ENCODE results near the gene UGT8. TPM values are rescaled to one million over a fixed set of nuclear protein-coding genes. Genes with fewer than 3 reads are reported as not detected.
A peak's percentile ranks its signal among the peaks of the same experiment; 100 is the strongest.

The UGT8 gene
- total RNA-seq, 1 experiment from 2014 or later = 15.7 TPM

- peaks cover 6% of the 10 kb centered on the region; the same call in 1 of the 2 replicates for H3K79me2 ChIP-seq (ENCODE audit: insufficient read depth, low read length)
- no peak overlapping the region for H3K4me2 ChIP-seq (ENCODE audit: insufficient read depth, insufficient read length, low read length)
Measured at GRCh38 chr4:114606245-114606644, 7.6 kb downstream of the UGT8 start.

More at GRCh38 chr4:114606245-114606644, 7.6 kb downstream of the UGT8 start:
- Mint-ChIP-seq H3K27ac (no peak overlapping the region), H3K4me1 (peaks cover 2 to 3% of the 10 kb centered on the region in 2 experiments; a peak in 1 of 4 replicates), H3K9me3 (no peaks in the 10 kb centered on the region), H3K36me3 (ENCODE audit: insufficient read depth in 1 of 3, low read depth in 3 of 3) (no peaks in the 10 kb centered on the region), H3K27me3 (ENCODE audit: low read depth) (no peaks in the 10 kb centered on the region), H3K4me3 (no peak overlapping the region)
- Histone ChIP-seq H4K20me1 (ENCODE audit: control insufficient read depth, insufficient read depth, insufficient read length) (no peaks in the 10 kb centered on the region), H2AFZ (ENCODE audit: low read length) (no peak overlapping the region), H4K5ac (ENCODE audit: insufficient read length, low read depth, low read length) (no peak overlapping the region), H3K14ac (ENCODE audit: insufficient read depth, low read length) (no peak overlapping the region), H3K9me3 (ENCODE audit: control insufficient read depth, low read depth, low read length) (no peaks in the 10 kb centered on the region), H3K79me1 (ENCODE audit: insufficient read depth, low read depth, low read length, poor library complexity, severe bottlenecking) (peaks cover 3% of the 10 kb centered on the region), H3K9ac (ENCODE audit: extremely low read depth, insufficient read length, low read length) (no peak overlapping the region), H2BK20ac (ENCODE audit: low read depth, low read length, poor library complexity, severe bottlenecking) (no peak overlapping the region), H2BK12ac (ENCODE audit: insufficient read length, low read depth, low read length) (no peak overlapping the region), H3K4ac (ENCODE audit: low read depth, low read length) (no peak overlapping the region), H2BK15ac (ENCODE audit: low read depth, low read length) (no peak overlapping the region), H3K23ac (ENCODE audit: insufficient read length, low read depth, low read length) (no peak overlapping the region), H2BK120ac (ENCODE audit: low read depth, low read length, poor library complexity, severe bottlenecking) (no peak overlapping the region), H2AK5ac (ENCODE audit: insufficient read length, low read length) (no peak overlapping the region), H3K4me1 (ENCODE audit: insufficient read depth, low read length) (peaks cover 4% of the 10 kb centered on the region; the same call in 1 of the 2 replicates), H4K91ac (ENCODE audit: insufficient read length, low read depth, low read length) (no peak overlapping the region), H3K23me2 (ENCODE audit: insufficient read length, low read depth, low read length, poor library complexity, severe bottlenecking) (no peaks in the 10 kb centered on the region), H3K27me3 (ENCODE audit: insufficient read depth, low read length) (no peaks in the 10 kb centered on the region), H3K27ac (ENCODE audit: insufficient read length, low read depth, low read length) (no peak overlapping the region), H3T11ph (ENCODE audit: low read length) (no peak overlapping the region), H3K18ac (ENCODE audit: insufficient read length, low read depth, low read length) (no peak overlapping the region), H2BK5ac (ENCODE audit: insufficient read length, low read length) (no peak overlapping the region), H3K56ac (ENCODE audit: insufficient read length, low read depth, low read length) (no peak overlapping the region), H4K8ac (replicated peaks; ENCODE audit: insufficient read length, low read depth, low read length) (no peak overlapping the region)
- no CpG with 5 or more reads among the region's 2 CpGs for WGBS (ENCODE audit: extremely low coverage, insufficient read length, low lambda C conversion rate)
- no peak for TF ChIP-seq CTCF (conservative IDR thresholded peaks at IDR 0.05)
- peak; percentile 40 for DNase-seq

Data from H9 (cell line).